GM12878 (cell line): Measurements from ENCODE around the gene ZCCHC8. TPM values are rescaled to one million over a fixed set of nuclear protein-coding genes. Genes with fewer than 3 reads are reported as not detected.

Experiments
- CHD4 ChIP-seq: fragments of 200-600 bp; sonication (generic); IDR thresholded peaks from 2 replicates; pipeline ENCODE4 v1.6.1; 2016; ENCODE audit warnings: mild to moderate bottlenecking
- CREB1 ChIP-seq: IDR thresholded peaks from 2 replicates; pipeline ENCODE4 v1.6.1; 2012; ENCODE audit warnings: low read depth, mild to moderate bottlenecking, inconsistent platforms
- E2F4 ChIP-seq: IDR thresholded peaks from 2 replicates; pipeline ENCODE4 v1.6.1; 2012; ENCODE audit warnings: low read depth, low read length, improper control_type of control experiment
- E2F8 ChIP-seq: fragments of 450-650 bp; IDR thresholded peaks from 2 replicates; pipeline ENCODE4 v1.6.1; 2018; ENCODE audit warnings: mild to moderate bottlenecking, low read depth, moderate library complexity; ENCODE audit not compliant: partially characterized antibody
- EGR1 ChIP-seq, 2 experiments: IDR thresholded peaks; 1 replicate in 1 of 2; 2 replicates in 1 of 2; pipeline ENCODE4 v1.6.1; 2011 to 2012; ENCODE audit warnings: low read depth in 2 of 2, low read length in 2 of 2, borderline replicate concordance in 1 of 2, mild to moderate bottlenecking in 1 of 2, moderate library complexity in 1 of 2
- EP300 ChIP-seq, 2 experiments: fragments of 150-350 bp in 1 of 2; IDR thresholded peaks; 2 replicates each; pipeline ENCODE4 v1.6.1; 2011 to 2012; ENCODE audit warnings: low read depth in 2 of 2, low read length in 2 of 2, borderline replicate concordance in 1 of 2, improper control_type of control experiment in 1 of 2, inconsistent platforms in 1 of 2; ENCODE audit not compliant: control insufficient read depth in 1 of 2
- ESRRA ChIP-seq: IDR thresholded peaks from 2 replicates; pipeline ENCODE4 v1.6.1; 2012; ENCODE audit warnings: mild to moderate bottlenecking, low read length, improper control_type of control experiment
- HDGF ChIP-seq: fragments of 450-650 bp; IDR thresholded peaks from 2 replicates; pipeline ENCODE4 v1.6.1; 2016; ENCODE audit warnings: antibody characterized with exemption
- IKZF2 ChIP-seq, 2 experiments: fragments of 450-650 bp; IDR thresholded peaks; 2 replicates each; pipeline ENCODE4 v1.6.1; 2017; ENCODE audit warnings: mild to moderate bottlenecking in 2 of 2, moderate library complexity in 2 of 2
- KDM1A ChIP-seq: fragments of 200-600 bp; sonication (generic); IDR thresholded peaks from 2 replicates; pipeline ENCODE4 v1.6.1; 2016; ENCODE audit warnings: borderline replicate concordance
- MLLT1 ChIP-seq: fragments of 450-650 bp; IDR thresholded peaks from 2 replicates; pipeline ENCODE4 v1.6.1; 2016; ENCODE audit warnings: mild to moderate bottlenecking
- NFYA ChIP-seq: IDR thresholded peaks from 2 replicates; pipeline ENCODE4 v1.6.1; 2011; ENCODE audit warnings: low read depth, mild to moderate bottlenecking, low read length, improper control_type of control experiment, borderline replicate concordance
- NRF1 ChIP-seq: conservative IDR thresholded peaks from 2 replicates; pipeline ENCODE4 v1.6.1; 2011; ENCODE audit warnings: mild to moderate bottlenecking, low read depth, low read length, improper control_type of control experiment
- PML ChIP-seq: IDR thresholded peaks from 2 replicates; pipeline ENCODE4 v1.6.1; 2012; ENCODE audit warnings: low read length, inconsistent platforms
- POU2F2 ChIP-seq: IDR thresholded peaks from 3 replicates; pipeline ENCODE4 v1.6.1; 2011; ENCODE audit warnings: low read depth, mild to moderate bottlenecking, low read length, borderline replicate concordance
- RAD21 ChIP-seq: IDR thresholded peaks from 2 replicates; pipeline ENCODE4 v1.6.1; 2011; ENCODE audit warnings: mild to moderate bottlenecking, low read depth, low read length, moderate library complexity; ENCODE audit not compliant: insufficient read depth
- RCOR1 ChIP-seq: conservative IDR thresholded peaks from 2 replicates; pipeline ENCODE4 v1.6.1; 2012; ENCODE audit warnings: low read depth, low read length, improper control_type of control experiment
- RFX5 ChIP-seq: IDR thresholded peaks from 2 replicates; pipeline ENCODE4 v1.6.1; 2011; ENCODE audit warnings: low read depth, low read length, improper control_type of control experiment
- RUNX3 ChIP-seq: IDR thresholded peaks from 2 replicates; pipeline ENCODE4 v1.6.1; 2012; ENCODE audit warnings: low read length, inconsistent platforms
- SIN3A ChIP-seq: IDR thresholded peaks from 2 replicates; pipeline ENCODE4 v1.6.1; 2012; ENCODE audit warnings: low read depth, low read length, improper control_type of control experiment
- SIX5 ChIP-seq: IDR thresholded peaks from 2 replicates; pipeline ENCODE4 v1.6.1; 2011; ENCODE audit warnings: mild to moderate bottlenecking, low read depth, low read length, moderate library complexity; ENCODE audit not compliant: severe bottlenecking
- SMARCA5 ChIP-seq: fragments of 450-650 bp; IDR thresholded peaks from 2 replicates; pipeline ENCODE4 v1.6.1; 2017; ENCODE audit warnings: mild to moderate bottlenecking
- SRF ChIP-seq, 2 experiments: IDR thresholded peaks; 2 replicates each; pipeline ENCODE4 v1.6.1; 2011; ENCODE audit warnings: low read depth in 2 of 2, low read length in 2 of 2, mild to moderate bottlenecking in 1 of 2, moderate library complexity in 1 of 2
- STAT1 ChIP-seq: fragments of 450-650 bp; conservative IDR thresholded peaks from 2 replicates; pipeline ENCODE4 v1.6.1; 2014; ENCODE audit warnings: antibody characterized with exemption, mild to moderate bottlenecking
- TARDBP ChIP-seq: IDR thresholded peaks from 2 replicates; pipeline ENCODE4 v1.6.1; 2016; ENCODE audit warnings: borderline replicate concordance
- ZNF207 ChIP-seq: fragments of 450-650 bp; IDR thresholded peaks from 2 replicates; pipeline ENCODE4 v1.6.1; 2014; ENCODE audit warnings: antibody characterized with exemption, mild to moderate bottlenecking, borderline replicate concordance
- polyA plus RNA-seq, 11 experiments: library from polyadenylated mRNA; depleted of rRNA in 4 of 11; unstranded in 6 of 11; stranded (reverse) in 5 of 11; fragments of >200 nt; fragmentation: Nextera tagmentation in 4 of 11; fragmentation: Illumina TruSeq in 1 of 11; extraction: Ambion mirVana in 4 of 11; extraction: Trizol in 1 of 11; gene quantifications; 1 replicate in 1 of 11; 2 replicates in 10 of 11; pipeline versions ENCODE4 v1.2.1 to v1.2.3, GENCODE V29; 2011 to 2016; ENCODE audit warnings: inconsistent platforms in 2 of 11, missing spikeins in 2 of 11, low read depth in 1 of 11
- total RNA-seq, 4 experiments: library from RNA; depleted of rRNA in 3 of 4; stranded (reverse); fragments of >200 nt in 3 of 4; fragmentation: Illumina TruSeq in 1 of 4; extraction: Trizol in 1 of 4; gene quantifications; 2 replicates each; pipeline versions ENCODE4 v1.2.1 to v1.2.3, GENCODE V29; 2013 to 2021

The ZCCHC8 gene
- total and polyA plus RNA-seq, 10 of the 15 experiments (the other 5 are each of a cell fraction or from before 2014, with no cell fraction given): 8.8 to 34.8 (median 21.7) TPM

- TF ChIP-seq ZNF207: no peak
- TF ChIP-seq HDGF: peak; percentile 57; the same call in 1 of the 2 replicates
- TF ChIP-seq STAT1: no peak
- peak; percentile 84 for TF ChIP-seq MLLT1
- TF ChIP-seq EGR1 (IDR thresholded peaks at IDR 0.05; ENCODE audit: borderline replicate concordance in 1 of 2, low read depth in 2 of 2, low read length in 2 of 2): 0 out of 3 replicates have a peak, but pooled peaks of 1 of the 2 experiments have one; percentile 60
- TF ChIP-seq RCOR1: no peak
- peak; percentile 64 for TF ChIP-seq POU2F2
- TF ChIP-seq RUNX3: peak; percentile 83
- peak; percentile 92 for TF ChIP-seq TARDBP
- no peak; the same call in 1 of the 2 replicates for TF ChIP-seq NRF1
- TF ChIP-seq KDM1A: no peak
- TF ChIP-seq SMARCA5: peak; percentile 47
- TF ChIP-seq SIN3A: peak; percentile 69; the same call in 1 of the 2 replicates
- no peak; a peak in 1 of 4 replicates for TF ChIP-seq IKZF2 (IDR thresholded peaks at IDR 0.05)
- TF ChIP-seq CHD4: no peak
- 0 out of 4 replicates have a peak, but pooled peaks of 1 of the 2 experiments have one; percentile 23 for TF ChIP-seq EP300 (IDR thresholded peaks at IDR 0.05; ENCODE audit: borderline replicate concordance in 1 of 2, control insufficient read depth in 1 of 2, low read depth in 2 of 2, low read length in 2 of 2)
- TF ChIP-seq PML: peak; percentile 69; the same call in 1 of the 2 replicates
- TF ChIP-seq NFYA: no peak
- no peak for TF ChIP-seq RAD21
- no peak for TF ChIP-seq E2F8
- TF ChIP-seq CREB1: peak; percentile 88
- peak in 1 of 2 experiments; percentile 32; a peak in 2 of 4 replicates for TF ChIP-seq SRF (IDR thresholded peaks at IDR 0.05; ENCODE audit: low read depth in 2 of 2, low read length in 2 of 2)
- TF ChIP-seq SIX5: peak; percentile 98
- TF ChIP-seq RFX5: no peak
- TF ChIP-seq E2F4: no peak
- TF ChIP-seq ESRRA: 0 out of 2 replicates have a peak, but pooled peaks have one; percentile 20
Measured at GRCh38 chr12:122500685-122501488, at the start of gene ZCCHC8 (continued).
